HEK293T (cell line): ENCODE measurements around the gene TLK2.

Experiments
- BHLHE40 ChIP-seq: fragments of 450-650 bp; IDR thresholded peaks from 2 replicates; pipeline ENCODE4 v1.6.1; 2016; ENCODE audit warnings: mild to moderate bottlenecking, moderate library complexity, borderline replicate concordance
- ELF4 ChIP-seq: fragments of 450-650 bp; IDR thresholded peaks from 2 replicates; pipeline ENCODE4 v1.6.1; 2017; ENCODE audit warnings: antibody characterized with exemption
- FOXA1 ChIP-seq: fragments of 450-650 bp; IDR thresholded peaks from 2 replicates; pipeline ENCODE4 v1.6.1; 2016; ENCODE audit warnings: mild to moderate bottlenecking
- FOXM1 ChIP-seq: fragments of 450-650 bp; IDR thresholded peaks from 2 replicates; pipeline ENCODE4 v1.6.1; 2017; ENCODE audit warnings: mild to moderate bottlenecking, borderline replicate concordance
- L3MBTL2 ChIP-seq: fragments of 450-650 bp; conservative IDR thresholded peaks from 2 replicates; pipeline ENCODE4 v1.6.1; 2016; ENCODE audit warnings: mild to moderate bottlenecking
- LEF1 ChIP-seq: fragments of 450-650 bp; IDR thresholded peaks from 2 replicates; pipeline ENCODE4 v1.6.1; 2017; ENCODE audit warnings: mild to moderate bottlenecking, borderline replicate concordance
- SP1 ChIP-seq: fragments of 450-650 bp; IDR thresholded peaks from 2 replicates; pipeline ENCODE4 v1.6.1; 2017
- SUZ12 ChIP-seq: fragments of 450-650 bp; IDR thresholded peaks from 2 replicates; pipeline ENCODE4 v1.6.1; 2016; ENCODE audit warnings: mild to moderate bottlenecking
- ZNF384 ChIP-seq: fragments of 450-650 bp; IDR thresholded peaks from 2 replicates; pipeline ENCODE4 v1.6.1; 2016
- TF ChIP-seq, protein P1 (sequence below): fragments of 450-650 bp; IDR thresholded peaks from 2 replicates; pipeline ENCODE4 v1.6.1; 2016

GRCh38 chr17:62597920-62598319 is 119.3 kb downstream of the TLK2 start:
- TF ChIP-seq SUZ12: no peak
- no peak for TF ChIP-seq BHLHE40
- TF ChIP-seq SP1: no peak
- TF ChIP-seq L3MBTL2: no peak
- no peak for TF ChIP-seq ELF4
- TF ChIP-seq, protein P1, sequence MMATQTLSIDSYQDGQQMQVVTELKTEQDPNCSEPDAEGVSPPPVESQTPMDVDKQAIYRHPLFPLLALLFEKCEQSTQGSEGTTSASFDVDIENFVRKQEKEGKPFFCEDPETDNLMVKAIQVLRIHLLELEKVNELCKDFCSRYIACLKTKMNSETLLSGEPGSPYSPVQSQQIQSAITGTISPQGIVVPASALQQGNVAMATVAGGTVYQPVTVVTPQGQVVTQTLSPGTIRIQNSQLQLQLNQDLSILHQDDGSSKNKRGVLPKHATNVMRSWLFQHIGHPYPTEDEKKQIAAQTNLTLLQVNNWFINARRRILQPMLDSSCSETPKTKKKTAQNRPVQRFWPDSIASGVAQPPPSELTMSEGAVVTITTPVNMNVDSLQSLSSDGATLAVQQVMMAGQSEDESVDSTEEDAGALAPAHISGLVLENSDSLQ: no peak
- TF ChIP-seq FOXM1: no peak
- TF ChIP-seq LEF1: no peak
- no peak for TF ChIP-seq ZNF384
- TF ChIP-seq FOXA1: no peak
